Erythroblast (primary cell): Measurements from ENCODE around the gene FAXDC2.

Experiments
- GATA1 ChIP-seq: IDR thresholded peaks from 2 replicates; pipeline ENCODE4 v1.6.1; 2011; ENCODE audit warnings: low read depth, mild to moderate bottlenecking, control low read depth, low read length, moderate library complexity
- POLR2A ChIP-seq: IDR thresholded peaks from 2 replicates; pipeline ENCODE4 v1.6.1; 2011; ENCODE audit warnings: mild to moderate bottlenecking, low read length

- TF ChIP-seq GATA1 (no peak), POLR2A (peak; percentile 22)
Observed at GRCh38 chr5:154776167-154776566, 74.2 kb downstream of the FAXDC2 start.
